NCI-H128 (cell line): ENCODE measurements around the gene GBP3.
"Not testable (repeated sequence)": the region's sequence is repeated elsewhere in the genome, so short reads cannot be mapped to it uniquely, and the experiment has no call there.

ENCODE experiments used
- DNase-seq: peaks from one replicate; lab custom pipeline; 2025; ENCODE audit not compliant: unreplicated experiment; lab: John Stamatoyannopoulos, UW

Gene GBP3

DNA sequence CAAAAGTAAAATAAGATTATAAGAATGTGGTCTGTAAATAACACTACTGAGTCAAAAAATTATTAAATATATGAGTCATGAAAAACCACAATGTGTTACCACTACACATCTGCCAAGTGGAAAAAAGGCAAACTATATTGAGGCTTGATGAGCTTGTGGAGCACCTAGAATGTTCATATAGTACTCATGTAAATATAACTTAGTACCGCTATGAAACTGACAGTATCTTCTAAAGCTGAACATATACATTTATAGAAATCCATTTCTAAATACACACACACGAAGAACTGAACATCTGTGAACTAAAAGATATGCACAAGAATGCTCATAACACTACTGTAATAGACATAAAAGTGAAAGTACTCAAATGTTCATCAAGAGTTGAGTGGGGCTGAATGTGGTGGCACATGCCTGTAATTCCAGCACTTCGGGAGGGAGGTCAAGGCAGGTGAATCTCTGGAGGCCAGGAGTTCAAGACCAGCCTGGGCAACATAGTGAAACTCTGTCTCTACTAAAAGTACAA lies 18.5 kb upstream of the GBP3 start:
- DNase-seq: no peak

- DNase-seq: no peak
Measured at GRCh38 chr1:89040315-89040626, 17.6 kb upstream of the GBP3 start.

DNA sequence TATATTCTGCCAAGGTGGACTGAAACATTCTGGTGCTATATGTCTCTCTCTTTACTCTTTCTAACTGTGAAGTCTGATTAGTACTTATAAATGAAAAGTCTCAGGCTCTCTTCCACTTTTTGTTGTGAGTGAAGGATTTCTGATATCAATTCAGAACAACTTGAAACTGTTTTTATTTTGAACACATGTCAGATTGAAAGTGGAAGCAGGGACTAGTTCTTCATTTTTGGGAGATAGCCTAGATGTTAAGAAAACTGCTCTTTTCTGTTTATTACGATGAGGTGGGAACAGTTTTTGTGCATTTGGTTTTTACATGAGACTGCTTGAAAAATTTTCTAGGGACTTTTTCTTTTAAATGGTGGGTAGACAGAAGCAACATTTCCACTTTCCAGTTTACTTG lies 14.5 kb upstream of the GBP3 start:
- DNase-seq: no peak

- no peak for DNase-seq
Measured at GRCh38 chr1:89035080-89035479, 12.4 kb upstream of the GBP3 start.

DNA sequence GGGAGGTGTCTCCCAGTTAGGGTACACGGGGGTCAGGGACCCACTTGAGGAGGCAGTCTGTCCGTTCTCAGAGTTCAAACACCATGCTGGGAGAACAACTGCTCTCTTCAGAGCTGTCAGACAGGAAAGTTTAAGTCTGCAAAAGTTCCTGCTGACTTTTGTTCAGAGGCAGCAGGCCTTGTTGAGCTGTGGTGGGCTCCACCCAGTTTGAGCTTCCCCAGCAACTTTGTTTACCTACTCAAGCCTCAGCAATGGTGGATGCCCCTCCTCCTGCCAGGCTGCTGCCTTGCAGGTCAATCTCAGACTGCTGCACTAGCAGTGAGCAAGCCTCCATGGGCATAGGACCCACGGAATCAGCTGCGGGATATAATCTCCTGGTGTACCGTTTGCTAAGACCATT lies 11.3 kb upstream of the GBP3 start:
- not testable (repeated sequence) for DNase-seq

DNA sequence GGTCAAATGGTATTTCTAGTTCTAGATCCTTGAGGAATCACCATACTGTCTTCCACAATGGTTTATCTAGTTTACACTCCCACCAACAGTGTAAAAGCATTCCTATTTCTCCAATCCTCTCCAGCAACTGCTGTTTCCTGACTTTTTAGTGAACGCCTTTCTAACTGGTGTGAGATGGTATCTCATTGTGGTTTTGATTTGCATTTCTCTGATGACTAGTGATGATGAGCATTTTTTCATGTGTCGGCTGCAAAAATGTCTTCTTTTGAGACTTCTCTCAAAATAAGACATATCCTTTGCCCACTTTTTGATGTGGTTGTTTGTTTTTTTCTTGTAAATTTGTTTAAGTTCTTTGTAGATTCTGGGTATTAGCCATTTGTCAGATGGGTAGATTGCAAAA lies 6.4 kb upstream of the GBP3 start:
- not testable (repeated sequence) for DNase-seq

DNA sequence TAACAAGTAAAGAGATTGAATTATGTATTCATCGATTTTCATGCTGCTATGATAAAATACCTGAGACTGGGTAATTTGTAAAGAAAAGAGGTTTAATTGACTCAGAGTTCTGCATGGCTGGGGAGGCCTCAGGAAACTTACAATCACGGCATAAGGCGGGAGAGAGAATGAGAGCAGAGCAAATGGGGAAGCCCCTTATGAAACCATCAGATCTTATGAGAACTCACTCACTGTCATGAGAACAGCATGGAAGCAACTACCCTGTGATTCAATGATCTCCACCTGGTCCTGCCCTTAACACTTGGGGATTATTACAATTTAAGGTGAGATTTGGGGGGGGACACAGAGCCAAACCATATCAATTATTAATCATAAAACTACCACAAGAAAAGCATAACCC lies 3.3 kb upstream of the GBP3 start:
- no peak for DNase-seq

GRCh38 chr1:89023026-89023425 lies 360 bp upstream of the GBP3 start:
- DNase-seq: no peak

GRCh38 chr1:89018318-89018717 lies 4.3 kb downstream of the GBP3 start:
- DNase-seq: not testable (repeated sequence)

GRCh38 chr1:89008511-89008910 lies 14.2 kb downstream of the GBP3 start:
- no peak for DNase-seq

DNA sequence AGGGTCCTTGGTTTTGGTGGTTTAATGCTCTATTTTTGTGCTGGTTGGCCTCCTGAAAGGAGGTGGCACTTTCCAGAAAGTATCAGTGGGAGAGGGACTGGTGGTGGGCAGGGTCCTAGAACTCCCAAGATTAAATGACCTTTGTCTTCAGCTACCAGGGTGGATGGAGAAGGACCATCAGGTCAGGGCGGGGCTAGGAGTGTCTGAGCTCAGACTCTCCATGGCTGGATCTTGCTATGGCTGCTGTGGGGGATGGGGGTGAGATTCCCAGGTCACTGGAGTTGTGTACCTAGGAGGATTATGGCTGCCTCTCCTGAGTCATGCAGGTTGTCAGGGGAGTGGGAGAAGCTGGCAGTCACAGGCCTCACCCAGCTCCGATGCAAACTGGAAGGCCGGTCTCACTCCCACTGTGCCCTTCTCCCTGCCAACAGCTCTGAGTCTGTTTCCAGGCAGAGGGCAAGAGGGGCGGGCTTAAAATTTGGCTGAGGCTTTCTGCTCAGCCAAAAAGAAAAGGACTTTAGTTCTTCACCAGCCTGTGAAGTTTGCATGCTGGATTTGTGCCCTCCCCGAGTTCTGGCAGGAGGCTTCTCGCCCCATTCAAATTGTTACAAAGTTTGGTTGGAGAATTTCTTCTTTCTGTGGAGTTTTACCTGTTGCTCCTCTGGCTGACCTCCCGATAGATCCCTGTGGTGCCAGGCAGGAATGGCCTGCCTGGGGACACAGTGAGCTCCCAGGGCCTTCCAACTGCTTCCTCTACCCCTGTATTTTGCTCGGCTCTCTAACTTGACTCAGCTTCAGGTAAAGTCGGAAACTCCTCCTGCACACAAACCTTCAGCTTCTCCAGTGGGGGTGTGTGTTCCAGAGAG lies 17.1 kb downstream of the GBP3 start:
- DNase-seq: no peak

GRCh38 chr1:89002176-89002575 lies 20.5 kb downstream of the GBP3 start:
- not testable (repeated sequence) for DNase-seq

GRCh38 chr1:89001510-89001909 lies 21.2 kb downstream of the GBP3 start:
- DNase-seq: no peak

- peak; percentile 77 for DNase-seq
Measured at GRCh38 chr1:88998716-88999115, 23.9 kb downstream of the GBP3 start.

GRCh38 chr1:88990426-88990825 lies 32.2 kb downstream of the GBP3 start:
- no peak for DNase-seq

GRCh38 chr1:88985692-88986091 lies 37.0 kb downstream of the GBP3 start:
- no peak for DNase-seq

DNA sequence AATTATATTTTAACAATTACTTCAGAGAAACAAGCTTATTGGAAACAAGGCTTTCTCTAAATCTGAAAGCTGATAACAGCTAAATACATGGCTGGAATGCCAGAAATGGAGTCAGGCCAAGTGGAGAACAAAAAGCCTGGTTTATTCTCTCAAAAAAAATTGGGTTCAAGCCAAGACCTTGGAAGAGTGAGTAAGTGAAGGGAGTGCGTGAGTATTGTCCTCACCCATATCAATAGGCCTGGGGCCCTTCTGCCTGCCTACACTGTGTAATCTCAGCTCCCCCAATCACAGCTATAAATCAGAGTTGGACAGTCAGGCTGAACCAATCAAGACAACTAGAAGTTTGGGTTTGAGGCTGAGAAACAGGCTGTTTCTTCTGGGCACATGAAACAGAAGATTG lies 37.6 kb downstream of the GBP3 start:
- no peak for DNase-seq

DNA sequence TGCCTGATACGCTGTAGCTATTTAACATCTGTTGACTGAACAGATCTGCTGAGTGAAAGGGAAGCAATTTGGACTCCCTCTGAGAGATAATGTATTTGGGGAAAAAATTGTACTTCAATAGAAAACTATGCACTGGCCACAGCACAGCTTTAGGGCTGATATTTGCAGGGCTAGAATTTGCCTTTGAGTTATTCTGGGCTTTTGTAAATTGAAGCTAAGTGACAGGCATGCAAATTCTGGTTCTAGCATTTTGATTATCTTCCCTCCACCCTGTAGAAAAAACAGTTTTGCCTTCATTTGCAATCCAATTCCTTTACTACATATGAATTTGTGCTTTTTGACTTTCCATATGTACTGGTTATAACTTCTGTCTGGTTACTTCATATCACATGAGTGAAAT lies 38.1 kb downstream of the GBP3 start:
- DNase-seq: no peak

DNA sequence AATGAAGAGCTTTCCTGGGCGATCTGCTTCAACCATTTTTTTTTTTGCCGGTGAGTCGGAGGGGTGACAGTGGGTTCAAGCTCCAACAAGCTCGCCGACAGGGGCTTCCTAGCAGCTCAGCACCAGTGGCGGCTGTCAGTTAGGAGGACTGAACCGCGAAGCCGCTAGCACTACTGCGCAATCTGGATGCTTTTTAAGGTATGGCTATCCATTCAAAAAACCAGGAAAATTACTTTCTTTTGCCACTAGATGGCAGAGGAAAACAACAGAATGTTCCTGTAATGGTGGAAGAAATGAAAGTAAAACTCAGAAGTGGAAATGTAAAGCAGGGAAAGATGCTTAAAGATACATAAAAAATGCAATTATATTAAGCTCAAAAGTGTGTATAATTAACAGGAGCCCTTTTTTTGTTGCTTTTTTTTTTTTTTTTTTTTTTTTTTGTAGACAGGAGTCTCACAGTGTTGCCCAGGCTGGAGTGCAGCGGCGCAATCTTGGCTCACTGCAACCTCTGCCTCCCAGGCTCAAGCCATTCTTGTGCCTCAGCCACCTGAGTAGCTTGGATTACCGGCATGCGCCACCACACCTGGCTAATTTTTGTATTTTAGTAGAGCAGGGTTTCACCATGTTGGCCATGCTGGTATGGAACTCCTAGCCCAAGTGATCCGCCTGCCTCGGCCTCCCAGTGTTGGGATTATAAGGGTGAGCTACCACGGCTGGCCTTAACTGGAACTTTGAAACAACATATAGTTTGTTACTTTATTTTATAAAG lies 38.7 kb downstream of the GBP3 start:
- peak; percentile 12 for DNase-seq

- DNase-seq: no peak
Measured at GRCh38 chr1:88982055-88982454, 40.6 kb downstream of the GBP3 start.

- DNase-seq: not testable (repeated sequence)
Measured at GRCh38 chr1:88981506-88981905, 41.2 kb downstream of the GBP3 start.

DNA sequence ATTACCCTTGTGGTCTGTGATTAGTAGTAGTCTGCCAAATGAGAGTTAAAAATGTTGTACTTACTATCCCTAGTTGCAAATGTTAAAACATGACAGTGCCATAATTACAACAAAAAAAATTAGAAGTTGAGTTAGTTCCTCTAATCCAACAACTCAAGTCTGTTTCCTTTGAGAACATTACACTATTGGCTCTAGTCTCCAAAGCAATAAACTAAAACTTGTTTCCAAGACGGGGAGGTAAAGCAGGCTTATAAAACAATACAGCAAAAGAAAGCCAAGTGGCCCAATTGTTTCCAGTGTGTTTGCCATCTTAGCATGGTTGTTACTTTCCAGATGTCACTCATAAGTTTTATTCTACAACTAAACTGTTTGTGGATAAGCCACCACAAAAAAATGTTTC lies 41.8 kb downstream of the GBP3 start:
- DNase-seq: no peak
